Activated gamma-delta T cell treated with Interleukin-2 at 50 U/mL for 16 hours (primary cell): ENCODE results near the gene POU6F2.
"Not testable (repeated sequence)": the region's sequence is repeated elsewhere in the genome, so short reads cannot be mapped to it uniquely, and the experiment has no call there.

Source experiments
- DNase-seq: peaks from one replicate; pipeline ENCODE4 v3.0.0-alpha.2; 2020

POU6F2 gene

GRCh38 chr7:39317896-39318295 lies 340.2 kb downstream of the POU6F2 start:
- DNase-seq = no peak

DNA sequence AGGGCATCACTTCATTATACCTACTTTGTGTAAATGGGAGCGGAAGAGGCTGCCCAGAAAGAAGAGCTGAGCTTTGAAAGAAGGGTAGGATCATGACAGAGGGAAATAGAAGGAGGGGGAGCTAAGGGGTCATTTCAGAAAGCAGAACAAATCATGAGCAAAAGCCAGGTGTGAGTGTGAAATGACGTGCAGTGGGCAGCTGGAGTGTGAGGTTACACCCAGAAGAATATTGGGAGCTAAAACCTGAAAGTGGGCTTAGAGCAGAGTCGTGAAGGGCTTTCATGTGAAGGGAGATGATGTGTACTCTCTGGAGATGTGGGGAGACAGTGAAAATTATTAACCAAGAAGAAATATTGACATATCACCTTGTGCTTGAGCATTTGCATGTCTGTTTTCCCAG lies 343.5 kb downstream of the POU6F2 start:
- no peak for DNase-seq

- DNase-seq = no peak
Observed at GRCh38 chr7:39321909-39322498, 344.3 kb downstream of the POU6F2 start.

DNA sequence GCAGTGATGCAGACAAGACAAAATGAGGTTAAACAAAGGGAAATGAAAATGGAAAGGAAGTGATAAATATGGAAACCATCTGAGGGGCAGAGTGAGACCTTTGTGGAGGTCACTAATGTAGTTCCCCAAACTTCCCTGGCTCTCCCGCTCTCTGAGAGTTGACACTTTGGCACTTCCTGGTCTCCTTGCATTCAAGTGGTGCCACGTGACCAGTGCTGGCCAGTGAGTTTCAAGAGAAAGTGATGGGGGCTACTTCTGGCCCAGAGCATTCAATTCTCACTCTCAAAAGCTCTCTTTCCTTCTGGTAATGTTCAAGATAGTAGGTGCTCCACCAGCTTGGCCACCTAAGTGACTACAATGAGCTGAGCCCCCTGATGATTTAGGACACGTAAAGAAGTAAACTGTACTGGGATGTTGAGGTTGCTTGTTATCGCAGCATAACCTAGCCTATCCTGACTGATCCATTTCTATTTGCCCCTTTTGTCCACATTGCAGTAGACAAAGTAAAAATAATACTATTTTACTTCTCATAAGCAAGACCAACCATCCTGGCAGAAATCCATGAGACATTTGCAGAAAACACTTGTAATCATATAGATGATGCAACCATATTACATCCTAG lies 346.5 kb downstream of the POU6F2 start:
- DNase-seq = no peak

DNA sequence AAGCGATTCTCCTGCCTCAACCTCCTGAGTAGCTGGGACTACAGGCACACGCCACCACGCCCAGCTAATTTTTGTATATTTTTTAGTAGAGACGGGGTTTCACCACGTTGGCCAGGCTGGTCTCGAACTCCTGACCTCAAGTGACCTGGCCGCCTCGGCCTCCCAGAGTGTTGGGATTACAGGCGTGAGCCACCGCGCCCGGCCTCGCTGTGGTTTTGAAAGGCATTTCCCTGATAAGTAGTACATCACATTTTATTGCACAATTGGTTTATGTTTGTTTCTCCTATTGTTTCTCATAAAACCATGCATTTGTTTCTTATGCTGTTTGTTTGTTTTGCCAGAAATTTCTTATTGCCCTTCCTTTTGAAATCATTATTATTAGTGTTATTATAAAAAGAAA lies 353.9 kb downstream of the POU6F2 start:
- DNase-seq = not testable (repeated sequence)

GRCh38 chr7:39332142-39332541 lies 354.4 kb downstream of the POU6F2 start:
- no peak for DNase-seq

DNA sequence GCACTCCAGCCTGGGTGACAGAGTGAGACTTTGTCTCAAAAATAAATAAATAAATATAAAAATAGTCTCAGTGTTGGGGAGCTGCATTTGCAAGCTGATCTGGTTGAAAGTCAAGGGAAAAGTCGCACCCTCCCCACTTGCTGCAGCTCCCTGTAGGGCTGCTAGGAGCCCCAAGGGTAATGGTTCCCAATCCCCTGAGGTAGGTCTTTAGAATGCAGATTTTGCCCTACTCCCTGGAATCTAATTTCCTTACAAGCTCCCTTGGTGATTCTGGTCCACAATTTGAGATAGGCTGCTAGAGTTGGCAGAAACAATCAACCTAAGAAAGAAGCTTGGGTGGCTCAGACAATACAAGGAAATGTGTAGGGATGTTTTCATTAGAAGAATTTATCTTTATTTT lies 356.0 kb downstream of the POU6F2 start:
- DNase-seq = no peak

- DNase-seq = no peak
Observed at GRCh38 chr7:39336442-39336841, 358.7 kb downstream of the POU6F2 start.

DNA sequence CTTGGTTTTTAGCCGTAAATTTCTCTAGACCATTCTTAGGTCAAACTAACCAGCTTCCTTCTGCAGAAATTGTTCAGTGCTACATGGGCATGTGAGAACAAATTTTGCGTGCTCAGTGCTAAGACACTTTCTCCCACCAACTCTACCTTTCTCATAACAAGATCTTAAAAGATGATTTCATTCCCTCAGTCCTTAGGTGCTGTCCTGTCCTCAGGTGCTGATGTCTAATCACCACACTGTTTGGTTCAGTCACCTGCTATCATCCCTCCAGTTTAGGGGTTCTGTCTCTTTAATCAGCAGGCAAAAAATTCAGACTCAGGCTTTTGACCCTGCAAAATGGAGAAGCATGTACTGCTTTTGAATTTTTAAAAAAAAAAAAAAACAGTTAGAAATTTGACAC lies 361.0 kb downstream of the POU6F2 start:
- no peak for DNase-seq

GRCh38 chr7:39339591-39339990 lies 361.9 kb downstream of the POU6F2 start:
- no peak for DNase-seq

DNA sequence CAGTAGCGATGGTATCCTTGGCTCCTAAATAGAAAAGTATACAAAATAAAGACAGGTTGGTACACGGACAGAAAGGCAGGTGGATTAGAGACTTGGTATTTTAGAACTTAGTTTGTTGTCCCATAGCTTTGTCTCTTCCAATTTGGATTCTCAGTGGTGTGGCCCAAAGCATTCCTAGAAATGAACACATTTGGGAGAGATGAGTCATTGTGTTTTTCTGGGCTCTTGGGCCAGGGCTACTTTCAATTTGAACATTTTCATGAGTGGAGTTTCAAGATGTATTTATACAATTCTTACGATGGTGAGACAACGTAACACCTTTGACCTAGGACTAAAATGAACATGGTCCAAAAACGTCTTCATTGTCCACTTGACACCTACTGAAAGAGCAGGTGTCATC lies 363.4 kb downstream of the POU6F2 start:
- DNase-seq = no peak

GRCh38 chr7:39342763-39343162 lies 365.1 kb downstream of the POU6F2 start:
- DNase-seq = no peak

DNA sequence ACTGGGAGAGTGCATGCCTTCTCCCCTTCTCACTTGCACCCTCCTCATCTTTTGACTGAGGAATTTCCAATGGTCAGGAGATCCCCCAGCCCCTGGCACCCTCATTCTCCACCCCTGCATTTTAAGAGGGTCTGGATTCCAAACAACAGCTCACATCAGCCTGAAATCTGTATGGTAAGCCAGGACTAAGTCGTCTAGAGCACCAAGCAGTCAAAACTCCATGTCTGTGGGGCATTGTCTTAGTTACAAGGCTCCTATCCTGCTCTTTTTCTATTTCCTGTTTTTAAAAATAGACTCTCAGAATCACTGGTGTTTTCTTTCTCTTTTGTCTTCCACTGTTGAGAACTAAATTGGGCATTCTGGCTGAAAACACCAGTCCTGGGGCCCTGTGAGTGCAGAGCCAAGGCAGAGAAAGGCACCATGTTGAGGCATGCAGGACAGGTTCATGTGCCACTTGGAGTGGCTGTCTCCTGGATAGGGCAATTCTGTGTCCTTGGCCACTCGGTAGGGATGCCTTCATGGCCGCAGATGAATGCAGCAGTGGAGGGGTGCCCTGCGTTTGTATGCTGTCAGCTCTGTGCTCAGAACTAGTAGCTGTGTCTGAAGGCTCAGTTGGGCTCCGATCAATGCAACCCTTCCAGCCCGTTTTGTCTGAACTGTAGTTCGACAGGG lies 371.9 kb downstream of the POU6F2 start:
- no peak for DNase-seq

- no peak for DNase-seq
Observed at GRCh38 chr7:39353615-39354376, 376.1 kb downstream of the POU6F2 start.

DNA sequence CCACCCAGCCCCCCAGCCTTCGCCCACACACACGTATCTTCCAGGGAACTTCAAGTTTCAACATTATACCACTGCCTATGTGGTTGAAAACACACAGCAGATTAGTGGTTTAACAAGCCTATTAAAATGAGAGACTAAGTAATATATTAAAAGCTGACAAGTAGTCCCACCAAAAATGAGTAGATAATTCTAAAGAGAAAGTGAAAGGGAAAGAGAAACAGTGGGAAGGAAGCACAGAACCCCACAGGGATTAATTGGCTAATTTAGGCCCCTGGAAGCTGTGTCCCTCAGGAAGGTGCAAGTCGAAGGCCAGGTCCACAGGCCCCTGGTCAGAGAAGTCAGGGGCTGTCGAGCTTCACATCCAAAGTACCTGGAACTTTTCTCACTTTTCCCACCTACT lies 378.0 kb downstream of the POU6F2 start:
- no peak for DNase-seq

- DNase-seq = no peak
Observed at GRCh38 chr7:39356172-39356925, 378.6 kb downstream of the POU6F2 start.

- no peak for DNase-seq
Observed at GRCh38 chr7:39357648-39358047, 379.9 kb downstream of the POU6F2 start.

DNA sequence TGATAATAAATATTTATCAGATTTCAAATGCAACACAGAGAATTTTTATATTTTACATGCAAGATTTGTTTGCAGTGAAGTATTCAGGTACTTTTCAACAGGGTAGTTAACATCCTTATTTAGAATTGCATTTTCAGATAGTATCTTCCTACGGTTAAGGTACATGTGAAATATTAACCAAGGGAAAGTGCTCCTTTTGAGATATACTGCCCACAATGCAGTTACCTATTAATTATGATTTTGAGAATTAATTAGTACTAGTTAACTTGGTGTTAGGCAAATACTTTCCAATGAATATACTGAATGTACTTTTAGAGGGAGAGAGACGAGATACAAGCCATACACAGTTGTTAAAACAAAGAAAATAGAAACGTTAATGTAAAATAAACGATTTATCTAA lies 382.3 kb downstream of the POU6F2 start:
- DNase-seq = no peak

GRCh38 chr7:39360766-39361165 lies 383.1 kb downstream of the POU6F2 start:
- DNase-seq = no peak

DNA sequence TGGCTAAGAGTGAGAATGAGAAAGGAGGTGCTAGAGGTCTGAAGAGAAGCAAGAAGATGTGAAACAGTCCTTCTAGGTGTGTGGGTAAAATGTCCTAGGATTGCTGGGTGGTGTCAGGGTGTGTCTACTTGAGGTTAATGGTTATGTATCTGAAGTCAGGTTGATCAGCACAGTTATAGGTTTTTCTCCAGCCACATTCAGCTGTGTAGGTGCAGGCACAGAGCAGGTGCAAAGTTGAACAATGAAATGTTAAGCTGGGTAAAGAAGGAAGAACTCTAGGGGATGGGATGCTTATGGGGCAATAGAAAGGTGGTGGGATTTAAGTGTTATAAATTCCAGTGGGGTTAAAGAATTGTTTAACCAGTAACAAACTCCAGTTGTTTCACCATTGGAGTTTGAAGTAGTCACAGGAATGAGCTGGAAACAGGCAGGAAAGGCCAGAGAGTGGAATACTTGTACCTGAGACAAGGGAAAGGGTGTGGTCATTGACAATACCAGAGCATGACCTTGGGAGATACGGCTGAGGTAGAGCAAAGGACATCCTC lies 388.1 kb downstream of the POU6F2 start:
- no peak for DNase-seq

DNA sequence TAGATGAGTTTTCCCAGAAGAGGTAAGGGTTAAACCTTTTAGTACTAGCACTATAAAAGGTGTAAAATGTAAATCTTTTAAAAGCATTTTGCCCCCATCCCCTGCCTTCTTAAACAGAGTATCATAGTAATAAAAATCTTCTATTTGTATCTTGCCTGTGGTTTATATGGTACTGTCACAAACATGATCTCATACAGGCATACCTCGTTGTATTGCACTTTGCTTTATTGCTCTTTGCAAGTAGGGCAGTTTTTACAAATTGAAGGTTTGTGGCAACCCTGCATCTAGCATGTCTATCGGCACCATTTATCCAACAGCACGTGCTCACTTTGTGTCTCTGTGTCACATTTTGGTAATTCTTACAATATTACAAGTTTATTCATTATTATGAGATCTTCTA lies 389.7 kb downstream of the POU6F2 start:
- DNase-seq = no peak

GRCh38 chr7:39367943-39368342 lies 390.2 kb downstream of the POU6F2 start:
- DNase-seq = no peak

DNA sequence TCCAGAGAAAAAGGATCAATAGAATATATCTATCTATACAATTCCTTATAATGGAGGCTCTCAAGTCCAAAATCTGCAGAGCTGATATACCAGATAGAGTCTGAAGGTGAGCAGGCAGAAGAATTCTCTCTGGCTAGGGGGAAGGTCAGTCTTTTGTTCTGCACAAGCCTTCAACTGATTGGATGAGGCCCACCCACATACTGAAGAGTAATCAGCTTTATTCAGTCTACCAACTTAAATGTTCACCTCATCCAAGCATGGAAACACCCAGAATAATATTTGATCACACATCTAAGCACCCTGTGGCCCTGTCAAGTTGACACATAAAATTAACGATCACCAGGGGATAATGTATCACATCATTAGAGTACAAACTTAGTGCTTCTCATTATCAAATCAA lies 394.7 kb downstream of the POU6F2 start:
- DNase-seq = no peak
